ENCODE results near the gene NUP210L.
"Not testable (repeated sequence)": the region's sequence is repeated elsewhere in the genome, so short reads cannot be mapped to it uniquely, and the experiment has no call there.

Gene NUP210L

GRCh38 chr1:154094411-154094810 is 60.5 kb downstream of the NUP210L start:
- DNase-seq: no peak

GRCh38 chr1:154093699-154094098 is 61.2 kb downstream of the NUP210L start:
- DNase-seq: no peak

DNA sequence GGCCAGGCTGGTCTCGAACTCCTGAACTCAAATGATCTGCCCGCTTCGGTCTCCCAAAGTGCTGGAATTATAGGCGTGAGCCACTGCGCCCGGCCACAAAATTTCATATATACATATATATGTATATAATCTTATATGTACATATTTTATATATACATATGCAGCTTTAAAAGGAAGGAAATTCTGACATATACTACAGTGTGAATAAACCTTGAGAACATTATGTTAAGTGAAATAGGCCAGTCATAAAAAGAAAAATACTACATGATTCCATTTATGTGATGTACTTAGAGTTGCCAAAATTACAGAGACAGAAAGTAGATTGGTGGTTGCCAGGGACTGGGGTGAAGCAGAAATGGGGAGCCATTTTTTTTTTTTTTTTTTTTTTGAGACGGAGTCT is 63.2 kb downstream of the NUP210L start:
- no peak for DNase-seq

GRCh38 chr1:154087574-154087973 is 67.3 kb downstream of the NUP210L start:
- DNase-seq: no peak

DNA sequence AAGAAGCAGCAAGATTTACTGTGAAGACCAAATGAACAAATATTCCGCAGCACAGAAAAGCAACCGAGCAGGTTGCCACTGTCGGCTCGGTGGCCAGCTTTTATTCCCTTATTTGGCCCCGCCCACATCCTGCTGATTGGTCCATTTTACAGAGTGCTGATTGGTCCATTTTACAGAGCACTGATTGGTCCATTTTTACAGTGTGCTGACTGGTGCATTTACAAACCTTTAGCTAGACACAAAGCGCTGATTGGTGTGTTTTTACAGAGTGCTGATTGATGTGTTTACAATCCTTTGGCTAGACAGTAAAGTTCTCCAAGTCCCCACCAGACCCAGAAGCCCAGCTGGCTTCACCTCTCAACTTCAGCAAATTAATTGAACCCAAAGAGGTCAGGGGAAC is 71.8 kb downstream of the NUP210L start:
- DNase-seq: not testable (repeated sequence)

- DNase-seq: no peak
Measured at GRCh38 chr1:154081386-154082126, 73.3 kb downstream of the NUP210L start.

DNA sequence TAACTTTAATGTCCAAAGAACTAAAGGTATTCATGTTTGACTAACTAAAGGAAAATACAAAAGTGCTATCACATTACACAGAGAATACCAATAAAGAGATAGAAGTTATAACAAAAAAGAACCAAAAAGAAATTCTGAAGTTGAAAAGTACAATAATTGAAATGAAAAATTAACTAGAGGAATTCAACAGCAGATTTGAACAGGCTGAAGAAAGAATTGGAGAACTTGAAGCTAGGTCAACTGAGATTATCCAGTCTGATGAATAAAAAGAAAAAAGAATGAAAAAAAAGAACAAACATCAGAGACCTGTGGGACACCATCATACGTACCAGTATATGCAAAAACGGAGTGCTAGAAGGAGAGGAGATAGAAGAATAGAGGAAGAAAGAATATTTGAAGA is 78.5 kb downstream of the NUP210L start:
- no peak for DNase-seq

DNA sequence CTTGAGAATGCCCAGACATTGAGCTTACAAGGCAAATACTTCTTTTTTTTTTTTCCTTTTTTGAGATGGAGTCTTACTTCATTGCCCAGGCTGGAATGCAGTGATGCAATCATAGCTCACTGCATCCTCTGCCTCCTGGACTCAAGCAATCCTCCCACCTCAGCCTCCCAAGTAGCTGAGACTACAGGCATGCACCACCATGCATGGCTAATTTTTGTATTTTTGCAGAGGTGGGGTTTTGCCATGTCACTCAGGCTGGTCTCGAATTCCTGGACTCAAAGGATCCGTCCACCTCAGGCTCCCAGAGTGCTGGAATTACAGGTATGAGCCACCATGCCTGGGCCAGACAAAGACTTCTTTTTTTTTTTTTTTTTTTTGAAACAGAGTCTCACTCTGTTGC is 79.1 kb downstream of the NUP210L start:
- no peak for DNase-seq

DNA sequence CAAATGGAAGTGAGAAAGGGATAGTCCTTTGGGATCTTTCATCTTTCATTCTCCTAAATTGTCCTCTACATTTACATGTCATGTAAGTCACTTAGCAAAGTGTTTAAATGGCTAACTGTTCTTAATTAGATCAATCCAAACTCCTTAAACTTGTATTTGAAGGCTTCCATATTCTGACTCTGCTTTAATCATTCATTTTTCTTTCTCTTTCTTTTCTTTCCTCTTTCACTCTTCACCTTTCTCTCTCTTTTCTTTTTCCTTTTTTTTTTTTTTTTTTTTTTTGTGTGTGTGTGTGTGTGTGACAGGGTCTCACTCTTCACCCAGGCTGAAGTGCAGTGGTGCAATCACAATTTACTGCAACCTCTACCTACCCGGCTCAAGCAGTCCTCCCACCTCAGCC is 92.6 kb downstream of the NUP210L start:
- DNase-seq: no peak

GRCh38 chr1:154047436-154047835 is 107.4 kb downstream of the NUP210L start:
- DNase-seq: not testable (repeated sequence)

DNA sequence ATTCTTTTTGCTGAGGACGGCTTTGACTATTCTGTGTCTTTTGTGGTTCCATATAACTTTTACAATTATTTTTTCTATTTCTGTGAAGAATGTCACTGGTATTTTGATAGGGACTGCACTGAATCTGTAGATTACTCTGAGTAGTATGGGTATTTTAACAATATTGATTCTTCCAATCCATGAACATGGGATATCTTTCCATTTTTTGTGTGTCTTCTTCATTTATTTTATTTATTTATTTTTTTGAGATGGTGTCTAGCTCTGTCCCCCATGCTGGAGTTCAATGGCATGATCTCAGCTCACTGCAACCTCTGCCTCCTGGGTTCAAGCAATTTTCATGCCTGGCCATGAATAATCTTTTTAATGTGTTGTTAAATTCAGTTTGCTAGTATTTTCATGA is 121.2 kb downstream of the NUP210L start:
- not testable (repeated sequence) for DNase-seq

GRCh38 chr1:154019940-154020339 is 134.9 kb downstream of the NUP210L start:
- no peak for DNase-seq

DNA sequence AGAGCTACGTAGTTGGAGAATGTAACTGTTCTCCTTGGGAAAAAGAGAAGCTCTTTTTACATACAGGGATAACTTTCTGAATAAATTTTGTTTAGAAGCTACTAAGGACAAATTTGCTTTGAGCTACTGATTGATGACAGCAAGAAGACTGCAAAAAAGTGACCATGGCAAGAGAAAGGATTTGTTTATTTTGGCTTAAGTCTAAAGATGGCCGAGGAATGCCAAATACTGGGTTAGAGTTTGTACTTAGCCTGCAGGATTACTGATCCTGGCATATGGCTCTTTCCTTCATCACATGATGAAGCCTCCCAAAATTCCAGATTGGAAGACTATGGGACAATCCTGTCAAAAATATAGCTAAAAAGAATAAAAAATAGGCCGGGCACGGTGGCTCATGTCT is 135.6 kb downstream of the NUP210L start:
- no peak for DNase-seq

GRCh38 chr1:154014154-154014907 is 140.5 kb downstream of the NUP210L start:
- DNase-seq: no peak

- DNase-seq: not testable (repeated sequence)
Measured at GRCh38 chr1:154012543-154012942, 142.3 kb downstream of the NUP210L start.

- DNase-seq: no peak
Measured at GRCh38 chr1:154012129-154012528, 142.7 kb downstream of the NUP210L start.

- no peak for DNase-seq
Measured at GRCh38 chr1:154006136-154006535, 148.7 kb downstream of the NUP210L start.

GRCh38 chr1:154000420-154000819 is 154.5 kb downstream of the NUP210L start:
- DNase-seq: no peak

DNA sequence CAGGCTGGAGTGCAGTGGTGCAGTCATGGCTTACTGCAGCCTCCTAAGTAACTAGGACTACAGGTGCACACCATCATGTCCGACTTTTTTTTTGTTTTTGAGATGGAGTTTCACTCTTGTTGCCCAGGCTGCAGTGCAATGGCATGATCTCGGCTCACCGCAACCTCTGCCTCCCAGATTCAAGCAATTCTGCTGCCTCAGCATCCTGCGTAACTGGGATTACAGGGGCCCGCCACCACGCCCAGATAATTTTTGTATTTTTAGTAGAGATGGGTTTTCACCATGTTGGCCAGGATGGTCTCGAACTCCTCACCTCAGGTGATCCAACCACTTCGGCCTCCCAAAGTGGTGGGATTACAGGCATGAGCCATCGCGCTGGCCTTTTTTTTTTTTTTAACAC is 158.0 kb downstream of the NUP210L start:
- not testable (repeated sequence) for DNase-seq

DNA sequence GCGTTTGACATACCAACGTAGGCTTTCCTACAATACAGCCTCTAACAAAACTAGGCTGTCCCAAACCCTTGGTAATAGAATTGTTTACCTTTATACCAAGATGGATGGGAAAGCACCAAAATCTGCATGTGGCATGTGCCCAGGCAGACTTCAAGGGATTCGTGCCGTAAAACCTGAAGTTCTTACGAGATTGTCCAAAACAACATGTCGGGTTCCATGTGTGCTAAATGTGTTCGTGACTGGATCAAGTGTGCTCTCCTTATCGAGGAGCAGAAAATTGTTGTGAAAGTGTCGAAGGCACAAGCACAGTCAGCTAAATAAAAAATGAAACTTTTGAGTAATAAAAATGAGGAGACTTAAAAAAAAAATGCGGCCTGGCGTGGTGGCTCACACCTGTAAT is 159.2 kb downstream of the NUP210L start:
- DNase-seq: no peak

DNA sequence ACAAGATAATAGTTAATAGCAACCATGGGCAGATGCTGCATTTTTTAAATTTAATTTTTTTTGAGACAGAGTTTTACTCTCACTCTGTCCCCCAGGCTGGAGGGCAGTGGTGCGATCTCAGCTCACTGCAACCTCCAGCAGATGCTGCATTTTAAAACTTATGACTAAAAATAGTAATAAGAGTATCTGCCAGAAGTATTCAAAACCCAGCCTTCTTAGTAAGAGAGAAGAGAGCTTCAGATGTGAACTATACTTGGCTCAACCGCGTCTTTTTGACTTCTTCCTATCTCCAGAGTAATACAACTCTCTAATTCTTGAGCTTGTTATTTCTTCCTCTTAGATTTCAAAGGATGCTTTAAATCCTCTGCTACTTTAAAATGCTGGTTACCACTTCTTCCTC is 159.7 kb downstream of the NUP210L start:
- no peak for DNase-seq

DNA sequence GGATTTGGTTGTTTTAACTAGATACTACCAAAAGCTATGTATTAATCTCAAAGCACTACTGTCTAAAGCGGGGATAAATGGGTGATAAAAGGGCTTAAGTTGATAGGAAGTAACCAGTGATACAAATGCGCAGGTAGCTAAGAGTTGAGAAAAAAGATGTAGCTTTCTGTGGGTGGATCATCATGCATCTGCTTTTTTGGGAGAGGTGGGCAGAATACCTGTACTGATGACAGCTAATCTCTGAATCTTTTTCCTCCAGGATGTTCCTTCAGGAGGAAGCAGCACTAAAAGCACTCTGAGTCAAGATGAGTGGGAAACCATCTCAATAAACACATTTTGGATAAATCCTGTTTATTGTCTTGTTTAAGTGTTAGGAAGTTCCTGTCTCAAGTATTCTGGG is 163.1 kb downstream of the NUP210L start:
- DNase-seq: no peak

GRCh38 chr1:153991151-153991630 is 163.7 kb downstream of the NUP210L start:
- DNase-seq: no peak

GRCh38 chr1:153990468-153991150 is 164.3 kb downstream of the NUP210L start, which contains the start of gene RPS27:
Gene RPS27 (plus strand): TSS chr1:153990762. CDS start chr1:153990797, 35 bp downstream.
- peak; percentile 99 for DNase-seq

Measured in NCI-H69 (cell line).